Measurements from ENCODE around the gene NENF.

DNA sequence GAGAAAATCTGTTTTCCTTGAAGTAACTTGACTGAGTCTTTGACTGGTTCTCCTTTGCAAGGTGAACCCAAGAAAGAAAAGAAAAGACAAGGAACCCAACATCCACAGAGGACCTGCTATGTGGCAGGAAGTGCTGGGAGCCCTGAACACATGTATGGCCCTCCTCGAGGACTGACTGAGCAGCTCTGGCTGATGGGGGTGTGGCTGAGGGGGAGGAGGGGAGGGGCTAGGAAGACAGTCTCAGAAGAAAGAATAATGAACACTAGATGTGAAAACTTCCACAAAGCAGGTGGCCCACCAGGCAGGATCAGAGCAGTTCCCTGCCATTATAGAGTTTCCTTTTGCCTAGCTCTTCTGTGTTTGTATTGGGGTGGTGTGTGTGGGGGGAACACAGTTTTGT, 26.1 kb downstream of the NENF start:
- TF ChIP-seq CTCF (IDR thresholded peaks at IDR 0.05): no peak
- TF ChIP-seq POLR2A (IDR thresholded peaks at IDR 0.05): no peak
